HCT116 (cell line): ENCODE measurements around the gene OR6J1. TPM values are rescaled to one million over a fixed set of nuclear protein-coding genes. Genes with fewer than 3 reads are reported as not detected.

Experiments
- ATAC-seq: fragments of 200-7000 bp; cut with Tn5 transposase; 2 replicates; pipeline ENCODE4 v1.9.1; 2020; ENCODE audit warnings: mild to moderate bottlenecking, moderate library complexity
- Bru-seq: library from RNA; stranded (reverse); fragments of 400-500 nt; gene quantifications from one replicate; lab custom pipeline; 2021; lab: Mats Ljungman, UMichigan
- BruChase-seq, 2 experiments: library from RNA; stranded (reverse); fragments of 400-500 nt; gene quantifications; one replicate each; lab custom pipeline; 2021; lab: Mats Ljungman, UMichigan
- BruUV-seq: library from RNA; stranded (reverse); fragments of 400-500 nt; replicated peaks from 2 replicates; lab custom pipeline; 2021; lab: Mats Ljungman, UMichigan
- CTCF ChIA-PET: fragments of 300-600 bp; sonication (Branson Sonifier 250); formaldehyde crosslinking; loops from one replicate; lab custom pipeline; 2021; ENCODE audit warnings: antibody characterized with exemption; lab: Charles Lee
- POLR2A ChIA-PET: fragments of 300-600, 350-600 bp; sonication (Branson Sonifier 250); formaldehyde crosslinking; loops from one replicate; lab custom pipeline; 2021; ENCODE audit warnings: antibody characterized with exemption; lab: Charles Lee
- RAD21 ChIA-PET, 2 experiments: fragments of 300-600 bp; sonication (Branson Sonifier 250); formaldehyde crosslinking; loops; one replicate each; lab custom pipeline; 2023; ENCODE audit warnings: low total read pairs in 2 of 2; ENCODE audit not compliant: uncharacterized antibody in 2 of 2, unreplicated experiment in 2 of 2, low non-redundant PET in 1 of 2; lab: Charles Lee
- DNase-seq: peaks from one replicate; pipeline ENCODE4 v3.0.0-alpha.2; 2010; ENCODE audit warnings: low read depth, low spot score
- H2AFZ ChIP-seq: fragments of 200-600 bp; shearing (Covaris generic), sonication (generic); 2 replicates; pipeline ENCODE4 v1.6.1; 2017; ENCODE audit warnings: low read depth, mixed run types, mixed read lengths, antibody characterized with exemption, low read length; ENCODE audit not compliant: poor library complexity, severe bottlenecking
- H3K27ac ChIP-seq: 2 replicates; pipeline ENCODE4 v1.5.1; 2012; ENCODE audit warnings: low read depth, low read length
- H3K27me3 ChIP-seq: fragments of 200-600 bp; sonication (generic); 2 replicates; pipeline ENCODE4 v1.6.1; 2016; ENCODE audit warnings: mixed run types, low read length, mixed read lengths; ENCODE audit not compliant: insufficient read depth
- H3K36me3 ChIP-seq, 2 experiments: fragments of 200-500 bp in 1 of 2; fragments of 200-600 bp in 1 of 2; sonication (Bioruptor generic) in 1 of 2; sonication (generic) in 1 of 2; 2 replicates each; pipeline versions ENCODE4 v1.5.1 to v1.6.1; 2014 to 2016; ENCODE audit warnings: low read length in 2 of 2, inconsistent platforms in 1 of 2, mixed read lengths in 1 of 2, mixed run types in 1 of 2; ENCODE audit not compliant: insufficient read depth in 2 of 2, control insufficient read depth in 1 of 2
- H3K4me1 ChIP-seq, 2 experiments: fragments of 200-600 bp in 1 of 2; sonication (generic) in 1 of 2; 2 replicates each; pipeline versions ENCODE4 v1.5.1 to v1.6.1; 2012 to 2017; ENCODE audit warnings: low read length in 2 of 2, inconsistent platforms in 1 of 2, mild to moderate bottlenecking in 1 of 2, mixed read lengths in 1 of 2, mixed run types in 1 of 2, moderate library complexity in 1 of 2; ENCODE audit not compliant: insufficient read depth in 2 of 2, control insufficient read depth in 1 of 2
- H3K4me2 ChIP-seq: fragments of 200-600 bp; sonication (generic); 2 replicates; pipeline ENCODE4 v1.6.1; 2017; ENCODE audit warnings: mixed run types, low read length, mixed read lengths
- H3K4me3 ChIP-seq, 2 experiments: fragments of 200-600 bp in 1 of 2; sonication (generic) in 1 of 2; replicated peaks in 1 of 2; 2 replicates each; pipeline ENCODE4 v1.5.1; 2011 to 2016; ENCODE audit warnings: low read length in 2 of 2, control low read depth in 1 of 2, low read depth in 1 of 2, mild to moderate bottlenecking in 1 of 2, mixed read lengths in 1 of 2, mixed run types in 1 of 2
- H3K79me2 ChIP-seq: fragments of 200-600 bp; sonication (generic); 2 replicates; pipeline ENCODE4 v1.6.1; 2017; ENCODE audit warnings: mild to moderate bottlenecking, mixed run types, low read length, moderate library complexity, mixed read lengths; ENCODE audit not compliant: insufficient read depth
- H3K9ac ChIP-seq: fragments of 200-600 bp; sonication (generic); 2 replicates; pipeline ENCODE4 v1.6.1; 2016; ENCODE audit warnings: low read length, mixed read lengths
- H3K9me2 ChIP-seq: fragments of 200-600 bp; sonication (generic), shearing (Covaris generic); 2 replicates; pipeline ENCODE4 v1.6.1; 2017; ENCODE audit warnings: mixed run types, mild to moderate bottlenecking, moderate library complexity; ENCODE audit not compliant: insufficient read depth
- H3K9me3 ChIP-seq, 2 experiments: fragments of 200-500 bp in 1 of 2; fragments of 200-600 bp in 1 of 2; sonication (Bioruptor generic) in 1 of 2; sonication (generic) in 1 of 2; 2 replicates each; pipeline ENCODE4 v1.6.1; 2014 to 2017; ENCODE audit warnings: low read length in 2 of 2, mixed read lengths in 2 of 2, inconsistent platforms in 1 of 2, low read depth in 1 of 2, mild to moderate bottlenecking in 1 of 2, mixed run types in 1 of 2, moderate library complexity in 1 of 2; ENCODE audit not compliant: control insufficient read depth in 1 of 2, insufficient read depth in 1 of 2
- H4K20me1 ChIP-seq: fragments of 200-600 bp; sonication (generic), shearing (Covaris generic); 2 replicates; pipeline ENCODE4 v1.6.1; 2017; ENCODE audit warnings: mixed run types, mild to moderate bottlenecking, moderate library complexity; ENCODE audit not compliant: insufficient read depth
- EGR1 ChIP-seq: IDR thresholded peaks from 2 replicates; pipeline ENCODE4 v1.6.1; 2012; ENCODE audit warnings: low read depth
- ELF1 ChIP-seq: IDR thresholded peaks from 2 replicates; pipeline ENCODE4 v1.6.1; 2012; ENCODE audit warnings: low read depth, borderline replicate concordance
- EZH2 ChIP-seq: fragments of 200-600 bp; sonication (generic); IDR thresholded peaks from 2 replicates; pipeline ENCODE4 v1.6.1; 2017; ENCODE audit warnings: antibody characterized with exemption, mixed run types
- EZH2phosphoT487 ChIP-seq: fragments of 200-600 bp; IDR thresholded peaks from 2 replicates; pipeline ENCODE4 v1.6.1; 2018; ENCODE audit warnings: antibody characterized with exemption, borderline replicate concordance
- FOSL1 ChIP-seq: IDR thresholded peaks from 2 replicates; pipeline ENCODE4 v1.6.1; 2012; ENCODE audit warnings: low read depth
- POLR2A ChIP-seq: IDR thresholded peaks from 2 replicates; pipeline ENCODE4 v1.7.0; 2011; ENCODE audit warnings: borderline replicate concordance; ENCODE audit not compliant: insufficient read depth, insufficient read length; ENCODE audit errors: extremely low read depth
- SIN3A ChIP-seq: IDR thresholded peaks from 2 replicates; pipeline ENCODE4 v1.6.1; 2012; ENCODE audit warnings: low read depth
- SP1 ChIP-seq: IDR thresholded peaks from 2 replicates; pipeline ENCODE4 v1.6.1; 2012; ENCODE audit warnings: low read depth
- SRF ChIP-seq: IDR thresholded peaks from 2 replicates; pipeline ENCODE4 v1.6.1; 2012; ENCODE audit warnings: low read depth
- TCF7L2 ChIP-seq: IDR thresholded peaks from 2 replicates; pipeline ENCODE4 v1.7.0; 2011; ENCODE audit warnings: borderline replicate concordance, inconsistent platforms; ENCODE audit not compliant: insufficient read depth, insufficient read length; ENCODE audit errors: extremely low read depth
- YY1 ChIP-seq: IDR thresholded peaks from 2 replicates; pipeline ENCODE4 v1.6.1; 2011; ENCODE audit warnings: low read length, low read depth, moderate library complexity, mild to moderate bottlenecking; ENCODE audit not compliant: insufficient replicate concordance; ENCODE audit errors: extremely low read depth
- ZNF274 ChIP-seq: fragments of 200-500 bp; sonication (Bioruptor generic); IDR thresholded peaks from 2 replicates; pipeline ENCODE4 v1.6.1; 2014; ENCODE audit warnings: mild to moderate bottlenecking, low read depth, low read length, inconsistent platforms
- intact Hi-C: fragments of 100-400 bp; cut with micrococcal nuclease; formaldehyde crosslinking; loops from 2 replicates; pipeline ENCODE4 v1.10.0; 2022
- long read RNA-seq: library from polyadenylated mRNA; unstranded; transcript quantifications from one replicate; pipeline ENCODE4 v2.0.0, GENCODE V29; 2021; ENCODE audit not compliant: unreplicated experiment
- polyA plus RNA-seq: library from polyadenylated mRNA; unstranded; fragments of >200 nt; gene quantifications from 2 replicates; pipeline ENCODE4 v1.2.1, GENCODE V29; 2012; ENCODE audit warnings: missing spikeins
- total RNA-seq: library from RNA; stranded (reverse); gene quantifications from one replicate; pipeline ENCODE4 v1.2.1, GENCODE V29; 2021; ENCODE audit not compliant: unreplicated experiment
- TF ChIP-seq, protein P1 (sequence below): IDR thresholded peaks from 2 replicates; pipeline ENCODE4 v1.6.1; 2012; ENCODE audit warnings: low read depth
- TF ChIP-seq, protein P2 (sequence below), 3 experiments: fragments of 200-600 bp in 1 of 3; sonication (generic) in 1 of 3; IDR thresholded peaks in 2 of 3; conservative IDR thresholded peaks in 1 of 3; 2 replicates each; pipeline ENCODE4 v1.5.1; 2012 to 2017; ENCODE audit warnings: low read depth in 2 of 3, low read length in 2 of 3, antibody characterized with exemption in 1 of 3, borderline replicate concordance in 1 of 3, control low read depth in 1 of 3, mild to moderate bottlenecking in 1 of 3, mixed read lengths in 1 of 3, mixed run types in 1 of 3, moderate library complexity in 1 of 3; ENCODE audit not compliant: insufficient read depth in 1 of 3

The OR6J1 gene
- total RNA-seq (not detected), Bru-seq, nascent RNA (percentile 21 among the genes with signal in this experiment), BruChase-seq, experiment 1, labeled RNA remaining after a 6-hour chase (percentile 19 among the genes with signal in this experiment), BruChase-seq, experiment 2, labeled RNA remaining after a 2-hour chase (percentile 15 among the genes with signal in this experiment)
- polyA plus RNA-seq = not detected in 2 replicates
- long read RNA-seq = 0 reads

DNA sequence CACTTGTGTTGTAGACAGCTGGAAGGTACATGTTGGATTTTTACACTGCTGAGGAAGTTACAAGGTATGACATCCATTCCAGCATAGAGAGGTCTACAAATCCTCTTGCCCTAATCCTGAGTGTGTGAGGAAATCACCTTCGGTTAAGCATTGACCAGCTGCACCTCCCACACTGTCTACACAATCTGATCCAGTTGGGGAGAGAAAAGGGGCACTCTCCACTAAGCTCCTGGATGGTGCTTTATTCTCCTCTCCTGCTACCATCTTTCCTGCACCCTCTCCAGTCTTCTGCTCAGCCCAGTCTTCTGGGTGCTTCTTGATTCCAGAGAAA is at the start of gene OR6J1:
Gene OR6J1 (minus strand): TSS at position 48 of the 331 bp plus-strand sequence. CDS start 9,541 bp downstream, outside the sequence.
- no TSS peak for BruUV-seq
- Histone ChIP-seq H3K9me3 (no peaks in the 10 kb centered on the region), H3K36me3 (no peaks in the 10 kb centered on the region), H2AFZ (no peak within 1 kb of the TSS), H3K27ac (no peak within 1 kb of the TSS), H3K4me3 (no peak within 1 kb of the TSS), H3K27me3 (no peaks in the 10 kb centered on the region), H3K9me2 (no peaks in the 10 kb centered on the region), H4K20me1 (no peaks in the 10 kb centered on the region), H3K79me2 (no peaks in the 10 kb centered on the region), H3K4me1 (peaks cover 5 to 20% of the 10 kb centered on the region in 2 experiments; a peak in 2 of 4 replicates)
- POLR2A ChIA-PET = no interaction called here
- TF ChIP-seq TCF7L2 (no peak), SP1 (no peak)
- TF ChIP-seq, all 23 proteins: peak for 0
- intact Hi-C loops = no loop called here
- DNase-seq = no peak
- no peak within 1 kb of the TSS for H3K4me2 ChIP-seq
- RAD21 ChIA-PET = no interaction called here
- CTCF ChIA-PET = interaction anchor here (1.0 to 2.5 kb wide), 5 partner anchors 9 to 85 kb away, joined by 3 to 10 read pairs (median 6); partner anchors contain the start of gene DAD1
- ATAC-seq = peak; percentile 56; the same call in 1 of the 2 replicates
- H3K9ac ChIP-seq = no peak within 1 kb of the TSS

DNA sequence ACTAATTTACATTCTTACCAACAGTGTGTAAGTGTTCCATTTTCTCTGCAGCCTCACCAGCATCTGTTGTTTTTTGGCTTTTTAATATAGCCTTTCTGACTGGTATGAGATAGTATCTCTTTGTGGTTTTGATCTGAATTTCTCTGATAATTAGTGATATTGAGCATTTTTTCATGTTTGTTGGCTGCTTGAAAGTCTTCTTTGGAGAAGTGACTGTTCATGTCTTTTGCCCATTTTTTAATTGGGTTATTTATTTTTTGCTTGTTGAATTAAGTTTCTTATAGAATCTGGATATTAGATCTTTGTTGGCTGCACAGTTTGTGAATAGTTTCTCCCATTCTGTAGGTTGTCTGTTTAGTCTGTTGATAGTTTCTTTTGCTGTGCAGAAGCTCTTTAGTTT is 48.0 kb upstream of the OR6J1 start:
- ATAC-seq (no peak), DNase-seq (no peak)
- Histone ChIP-seq H3K27me3 (no peaks in the 10 kb centered on the region), H3K4me3 (no peak overlapping the region), H4K20me1 (no peaks in the 10 kb centered on the region), H3K36me3 (no peaks in the 10 kb centered on the region), H3K27ac (no peak overlapping the region), H3K4me1 (peaks cover 7 to 32% of the 10 kb centered on the region in 2 experiments), H3K79me2 (no peaks in the 10 kb centered on the region), H3K4me2 (no peak overlapping the region), H2AFZ (no peak overlapping the region), H3K9me2 (no peaks in the 10 kb centered on the region), H3K9ac (no peak overlapping the region), H3K9me3 (peaks cover 4 to 6% of the 10 kb centered on the region in 2 experiments; a peak in 2 of 4 replicates)
- CTCF ChIA-PET = no interaction called here
- intact Hi-C loops = no loop called here
- BruUV-seq = no TSS peak
- POLR2A ChIA-PET = no interaction called here
- RAD21 ChIA-PET = no interaction called here
- TF ChIP-seq, protein P1, sequence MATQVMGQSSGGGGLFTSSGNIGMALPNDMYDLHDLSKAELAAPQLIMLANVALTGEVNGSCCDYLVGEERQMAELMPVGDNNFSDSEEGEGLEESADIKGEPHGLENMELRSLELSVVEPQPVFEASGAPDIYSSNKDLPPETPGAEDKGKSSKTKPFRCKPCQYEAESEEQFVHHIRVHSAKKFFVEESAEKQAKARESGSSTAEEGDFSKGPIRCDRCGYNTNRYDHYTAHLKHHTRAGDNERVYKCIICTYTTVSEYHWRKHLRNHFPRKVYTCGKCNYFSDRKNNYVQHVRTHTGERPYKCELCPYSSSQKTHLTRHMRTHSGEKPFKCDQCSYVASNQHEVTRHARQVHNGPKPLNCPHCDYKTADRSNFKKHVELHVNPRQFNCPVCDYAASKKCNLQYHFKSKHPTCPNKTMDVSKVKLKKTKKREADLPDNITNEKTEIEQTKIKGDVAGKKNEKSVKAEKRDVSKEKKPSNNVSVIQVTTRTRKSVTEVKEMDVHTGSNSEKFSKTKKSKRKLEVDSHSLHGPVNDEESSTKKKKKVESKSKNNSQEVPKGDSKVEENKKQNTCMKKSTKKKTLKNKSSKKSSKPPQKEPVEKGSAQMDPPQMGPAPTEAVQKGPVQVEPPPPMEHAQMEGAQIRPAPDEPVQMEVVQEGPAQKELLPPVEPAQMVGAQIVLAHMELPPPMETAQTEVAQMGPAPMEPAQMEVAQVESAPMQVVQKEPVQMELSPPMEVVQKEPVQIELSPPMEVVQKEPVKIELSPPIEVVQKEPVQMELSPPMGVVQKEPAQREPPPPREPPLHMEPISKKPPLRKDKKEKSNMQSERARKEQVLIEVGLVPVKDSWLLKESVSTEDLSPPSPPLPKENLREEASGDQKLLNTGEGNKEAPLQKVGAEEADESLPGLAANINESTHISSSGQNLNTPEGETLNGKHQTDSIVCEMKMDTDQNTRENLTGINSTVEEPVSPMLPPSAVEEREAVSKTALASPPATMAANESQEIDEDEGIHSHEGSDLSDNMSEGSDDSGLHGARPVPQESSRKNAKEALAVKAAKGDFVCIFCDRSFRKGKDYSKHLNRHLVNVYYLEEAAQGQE = no peak
- TF ChIP-seq FOSL1 (no peak), SP1 (no peak), YY1 (no peak), ZNF274 (no peak), EGR1 (no peak), POLR2A (no peak), EZH2phosphoT487 (no peak), SRF (no peak), SIN3A (no peak), EZH2 (no peak), ELF1 (no peak)
- TF ChIP-seq, protein P2, sequence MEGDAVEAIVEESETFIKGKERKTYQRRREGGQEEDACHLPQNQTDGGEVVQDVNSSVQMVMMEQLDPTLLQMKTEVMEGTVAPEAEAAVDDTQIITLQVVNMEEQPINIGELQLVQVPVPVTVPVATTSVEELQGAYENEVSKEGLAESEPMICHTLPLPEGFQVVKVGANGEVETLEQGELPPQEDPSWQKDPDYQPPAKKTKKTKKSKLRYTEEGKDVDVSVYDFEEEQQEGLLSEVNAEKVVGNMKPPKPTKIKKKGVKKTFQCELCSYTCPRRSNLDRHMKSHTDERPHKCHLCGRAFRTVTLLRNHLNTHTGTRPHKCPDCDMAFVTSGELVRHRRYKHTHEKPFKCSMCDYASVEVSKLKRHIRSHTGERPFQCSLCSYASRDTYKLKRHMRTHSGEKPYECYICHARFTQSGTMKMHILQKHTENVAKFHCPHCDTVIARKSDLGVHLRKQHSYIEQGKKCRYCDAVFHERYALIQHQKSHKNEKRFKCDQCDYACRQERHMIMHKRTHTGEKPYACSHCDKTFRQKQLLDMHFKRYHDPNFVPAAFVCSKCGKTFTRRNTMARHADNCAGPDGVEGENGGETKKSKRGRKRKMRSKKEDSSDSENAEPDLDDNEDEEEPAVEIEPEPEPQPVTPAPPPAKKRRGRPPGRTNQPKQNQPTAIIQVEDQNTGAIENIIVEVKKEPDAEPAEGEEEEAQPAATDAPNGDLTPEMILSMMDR (IDR thresholded peaks at IDR 0.05 in 2 of 3, conservative IDR thresholded peaks at IDR 0.05 in 1 of 3; ENCODE audit: borderline replicate concordance in 1 of 3, insufficient read depth in 1 of 3, low read depth in 2 of 3, low read length in 2 of 3) = no peak
